Activated naive CD4-positive, alpha-beta T cell treated with Interleukin-2 at 50 U/mL for 16 hours (primary cell): ENCODE measurements around the gene ACY1.
"Not testable (repeated sequence)": the region's sequence is repeated elsewhere in the genome, so short reads cannot be mapped to it uniquely, and the experiment has no call there.

ENCODE experiments used
- DNase-seq: peaks from one replicate; pipeline ENCODE4 v3.0.0-alpha.2; 2020

ACY1 gene

DNA sequence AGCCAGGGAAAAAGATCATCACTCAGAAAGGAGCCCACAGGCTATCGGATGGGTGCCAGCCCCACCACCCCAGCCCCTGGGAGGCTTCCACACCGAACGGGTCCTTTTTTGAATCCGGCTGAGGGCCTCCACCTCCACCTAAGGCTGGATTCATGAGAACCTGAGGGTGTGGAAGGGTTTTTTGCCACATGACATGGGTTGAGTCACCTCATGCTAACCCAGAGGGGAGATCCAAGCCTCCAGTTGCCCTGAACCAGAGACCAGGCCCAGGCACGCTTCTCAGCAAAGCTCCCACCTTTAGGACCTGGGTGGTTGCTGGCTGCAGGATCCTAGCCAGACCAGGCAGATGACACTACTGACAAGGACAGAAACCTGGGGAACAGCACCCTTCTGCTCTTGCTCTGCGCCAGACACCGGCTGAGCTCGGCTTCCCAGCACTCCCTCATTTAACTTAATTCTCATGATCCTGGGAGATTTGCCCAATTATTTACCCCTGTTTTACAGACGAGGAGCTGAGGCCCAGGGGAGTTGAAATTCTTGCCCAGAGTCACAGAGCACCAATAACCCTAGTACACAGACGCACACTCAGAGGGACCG, 47.5 kb downstream of the ACY1 start:
- DNase-seq: no peak

DNA sequence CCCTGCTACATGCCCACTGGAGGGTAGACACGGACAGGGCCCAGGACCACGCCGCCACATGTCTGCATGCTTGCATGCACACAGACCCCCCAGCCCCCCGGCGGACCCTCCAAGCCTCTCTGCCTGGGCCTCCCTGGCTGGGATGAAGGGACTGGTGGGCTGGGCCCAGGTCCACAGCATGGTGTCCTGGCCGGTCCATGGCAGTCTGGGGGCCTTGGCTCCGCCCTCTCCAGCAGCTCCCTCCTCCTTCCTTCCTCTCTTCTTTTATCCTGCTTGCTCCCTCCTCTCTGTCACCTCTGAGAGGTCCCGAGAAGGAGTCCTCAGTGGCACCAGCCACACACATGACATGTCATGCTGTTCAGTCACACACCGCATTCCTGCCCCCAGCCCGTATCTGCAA, 48.6 kb downstream of the ACY1 start:
- no peak for DNase-seq

DNA sequence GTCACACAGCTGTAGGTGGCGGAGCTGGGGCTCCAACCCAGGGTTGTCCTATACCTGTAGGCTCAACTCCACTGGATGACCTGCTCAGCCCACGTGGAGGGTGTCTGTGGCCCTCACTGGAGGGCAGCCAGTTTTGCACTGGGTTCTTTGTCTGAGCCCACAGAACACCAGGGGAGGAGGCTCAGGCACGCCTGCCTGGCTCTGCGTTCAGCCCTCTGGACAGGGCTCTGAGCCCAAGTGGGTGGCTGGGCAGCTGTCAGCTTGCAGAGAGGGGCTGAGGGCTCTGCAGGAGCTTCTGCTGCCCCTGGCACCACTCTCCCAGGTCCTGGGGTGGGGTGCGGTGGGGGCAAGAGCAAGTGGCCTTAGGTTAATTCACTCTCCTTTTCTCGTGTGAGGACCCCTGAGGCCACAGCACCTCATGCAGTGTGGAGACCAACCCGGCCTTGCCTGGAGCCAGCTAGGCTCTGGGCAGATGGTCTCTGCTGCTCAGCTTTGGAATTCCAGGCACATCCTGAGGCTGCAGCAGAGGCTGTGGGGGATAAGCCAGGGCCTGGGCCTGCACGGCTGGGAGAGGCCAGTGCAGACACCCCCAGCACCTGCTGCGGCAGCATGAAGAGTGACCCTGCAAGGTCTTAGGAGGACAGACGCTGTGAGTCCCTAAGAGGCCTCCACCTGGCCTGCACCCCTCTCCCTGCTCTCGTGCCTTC, 49.5 kb downstream of the ACY1 start:
- DNase-seq: no peak

DNA sequence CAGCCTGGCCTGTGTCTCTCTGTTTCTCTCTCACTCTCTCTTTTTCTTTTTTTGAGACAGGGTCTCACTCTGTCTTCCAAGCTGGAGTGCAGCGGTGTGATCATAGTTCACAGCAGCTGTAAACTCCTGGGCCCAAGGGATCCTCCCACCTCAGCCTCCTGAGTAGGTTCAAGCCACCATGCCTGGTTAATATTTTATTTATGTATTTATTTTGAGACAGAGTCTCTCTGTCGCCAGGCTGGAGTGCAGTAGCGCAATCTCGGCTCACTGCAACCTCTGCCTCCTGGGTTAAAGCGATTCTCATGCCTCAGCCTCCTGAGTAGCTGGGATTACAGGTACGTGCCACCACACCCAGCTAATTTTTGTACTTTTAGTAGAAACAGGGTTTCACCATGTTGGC, 50.4 kb downstream of the ACY1 start:
- DNase-seq: not testable (repeated sequence)

DNA sequence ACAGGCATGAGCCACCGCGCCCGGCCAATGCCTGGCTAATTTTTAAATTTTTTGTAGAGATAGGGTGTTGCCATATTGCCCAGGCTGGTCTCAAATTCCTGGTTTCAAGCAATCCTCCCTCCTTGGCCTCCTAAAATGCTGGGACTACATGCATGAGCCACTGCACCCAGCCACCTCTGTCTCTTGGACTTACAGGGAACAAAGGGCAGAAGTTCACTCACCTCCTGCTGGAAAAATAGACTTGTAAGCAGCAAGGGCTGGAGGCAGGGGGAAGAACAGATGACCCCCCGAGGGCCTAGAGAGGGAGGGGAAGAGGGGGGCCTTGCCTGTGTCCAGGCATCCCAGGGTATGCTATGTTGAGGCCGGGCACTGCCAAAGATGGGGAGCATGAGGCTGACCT, 50.9 kb downstream of the ACY1 start:
- DNase-seq: no peak

DNA sequence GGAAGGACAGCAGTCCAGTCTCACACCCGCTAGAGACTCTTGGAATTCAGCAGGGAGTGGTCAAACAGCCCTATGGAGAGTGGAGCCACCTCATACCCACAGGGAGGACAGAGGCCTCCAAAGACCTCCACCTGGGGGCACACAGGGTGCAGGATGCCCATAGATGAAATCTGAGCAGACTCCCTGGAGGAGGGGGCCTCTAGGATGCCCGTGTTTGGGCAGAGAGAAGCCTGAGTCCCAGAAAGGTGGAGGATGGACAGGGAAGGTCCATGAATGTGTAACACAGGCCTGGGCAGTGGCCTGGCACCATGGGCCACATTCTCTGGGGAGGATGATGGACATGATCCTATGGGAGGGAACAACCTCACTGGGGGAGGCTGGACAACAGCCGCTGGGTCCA, 51.3 kb downstream of the ACY1 start:
- no peak for DNase-seq

DNA sequence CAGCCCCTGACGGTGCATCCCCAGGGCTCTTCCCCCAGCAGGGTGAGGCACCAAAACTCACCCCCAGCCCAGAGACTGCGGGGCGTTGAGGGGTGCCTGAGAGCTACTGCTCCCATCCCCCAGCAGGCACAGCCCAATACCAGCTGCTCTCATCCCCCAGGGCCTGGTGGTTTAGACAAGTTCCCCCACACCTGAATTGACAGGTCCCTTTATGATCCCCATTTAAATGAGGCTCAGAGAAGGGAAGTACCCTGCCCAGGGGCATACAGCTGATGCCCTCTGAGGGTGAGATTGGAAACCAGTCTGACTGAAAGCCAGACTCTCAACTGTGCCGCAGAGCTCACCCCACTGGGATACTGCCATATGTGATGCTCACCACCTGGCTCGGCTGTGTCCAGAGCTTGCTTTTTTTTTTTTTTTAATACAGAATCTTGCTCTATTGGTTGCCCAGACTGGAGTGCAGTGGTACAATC, 52.9 kb downstream of the ACY1 start:
- DNase-seq: no peak

DNA sequence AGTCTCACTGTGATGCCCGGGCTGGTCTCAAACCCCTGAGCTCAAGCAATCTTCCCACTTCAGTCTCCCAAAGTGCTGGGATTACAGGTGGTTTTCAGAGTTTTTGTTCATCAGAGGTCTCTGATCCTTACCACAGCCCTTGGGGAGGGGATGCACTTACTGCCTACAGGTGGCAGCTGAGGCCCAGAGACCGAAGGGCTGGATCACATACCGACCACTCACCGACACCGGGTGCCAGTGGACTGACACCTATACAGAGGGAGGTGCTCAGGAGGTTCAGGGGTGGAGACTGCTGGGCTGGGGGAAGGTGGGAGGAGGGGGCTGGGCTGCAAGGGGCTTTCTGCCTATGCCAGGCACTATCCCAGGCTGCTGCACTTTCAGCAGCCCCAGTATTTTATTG, 53.5 kb downstream of the ACY1 start:
- DNase-seq: no peak

DNA sequence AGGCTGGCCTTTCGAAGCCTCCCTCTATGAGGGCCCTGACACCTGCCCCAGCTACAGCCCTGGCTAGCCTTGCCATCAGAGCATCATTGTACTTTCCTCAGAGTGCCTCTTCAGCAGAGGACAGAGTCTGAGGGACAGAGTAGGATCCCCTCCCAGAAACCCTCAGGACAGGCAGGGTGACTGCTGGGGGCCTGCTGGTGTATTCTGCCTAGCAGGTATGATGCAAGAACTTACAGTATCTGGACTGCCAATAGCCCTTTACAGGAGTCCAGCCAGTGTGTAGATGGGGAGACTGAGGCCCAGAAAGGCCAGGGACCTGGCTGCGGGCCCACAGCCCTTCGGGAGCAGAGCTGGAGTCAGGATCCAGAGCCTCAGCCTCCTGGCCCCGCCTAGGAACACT, 54.0 kb downstream of the ACY1 start:
- no peak for DNase-seq

DNA sequence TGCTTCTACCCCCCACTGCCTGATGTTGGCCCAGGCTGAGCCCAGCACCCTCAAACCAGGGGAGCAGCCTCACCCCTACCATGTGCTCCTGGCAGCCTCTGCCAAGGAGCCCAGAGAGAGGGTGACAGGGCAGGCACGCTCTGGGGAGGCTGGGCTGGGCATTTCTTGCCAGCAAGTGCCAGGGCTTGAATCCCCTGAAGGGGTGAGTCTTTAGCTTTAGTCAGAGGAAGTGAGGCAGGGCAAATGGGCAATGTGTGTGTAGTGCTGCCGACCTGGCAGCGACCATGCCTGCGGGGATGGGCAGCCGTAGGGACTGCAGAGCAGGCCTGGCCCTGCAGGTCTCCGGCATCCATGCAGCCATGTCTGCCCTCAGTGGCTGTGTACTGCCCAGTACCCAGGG, 54.9 kb downstream of the ACY1 start:
- DNase-seq: no peak
